ENCODE measurements around the gene ITGA2.
"Not testable (repeated sequence)": the region's sequence is repeated elsewhere in the genome, so short reads cannot be mapped to it uniquely, and the experiment has no call there.

ITGA2 gene

DNA sequence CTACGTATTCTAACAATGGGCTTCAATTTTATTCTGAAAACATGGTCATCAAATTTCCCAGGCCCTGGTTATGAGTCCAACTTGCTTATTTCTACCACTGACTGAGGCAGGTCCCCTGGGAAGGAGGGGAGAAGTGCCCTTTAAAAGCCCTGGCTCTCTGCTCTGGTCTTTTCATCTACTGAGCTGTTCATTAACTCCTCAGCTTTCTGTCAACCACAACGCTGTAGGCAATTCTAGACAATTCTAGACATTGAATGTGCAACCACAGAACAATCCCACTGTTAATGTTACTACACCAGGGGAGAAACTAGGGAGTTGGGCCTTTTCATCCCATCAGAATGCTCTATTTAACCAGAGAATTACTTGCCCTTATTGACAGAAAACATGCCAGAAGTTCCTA is 110.4 kb downstream of the ITGA2 start:
- no peak for DNase-seq (ENCODE audit: low read depth)

DNA sequence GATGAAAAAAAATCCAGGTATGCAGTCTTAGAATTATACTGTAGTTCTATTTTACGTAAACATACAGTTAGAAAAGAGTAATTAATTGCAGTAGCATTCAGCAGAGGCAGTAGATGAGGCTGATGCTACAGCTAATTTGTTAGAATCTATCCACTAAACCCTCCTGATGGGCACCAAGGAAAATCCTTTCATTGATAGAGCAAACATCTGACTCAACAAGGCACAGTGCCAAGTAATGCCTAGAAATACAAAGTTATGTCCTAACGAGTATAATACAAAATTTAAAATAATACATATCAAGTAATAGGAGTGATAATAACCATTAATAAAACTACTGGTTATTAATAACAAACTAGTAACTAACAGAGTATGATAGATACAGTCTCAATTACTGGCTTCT is 111.5 kb downstream of the ITGA2 start:
- DNase-seq (ENCODE audit: low read depth), result no peak

DNA sequence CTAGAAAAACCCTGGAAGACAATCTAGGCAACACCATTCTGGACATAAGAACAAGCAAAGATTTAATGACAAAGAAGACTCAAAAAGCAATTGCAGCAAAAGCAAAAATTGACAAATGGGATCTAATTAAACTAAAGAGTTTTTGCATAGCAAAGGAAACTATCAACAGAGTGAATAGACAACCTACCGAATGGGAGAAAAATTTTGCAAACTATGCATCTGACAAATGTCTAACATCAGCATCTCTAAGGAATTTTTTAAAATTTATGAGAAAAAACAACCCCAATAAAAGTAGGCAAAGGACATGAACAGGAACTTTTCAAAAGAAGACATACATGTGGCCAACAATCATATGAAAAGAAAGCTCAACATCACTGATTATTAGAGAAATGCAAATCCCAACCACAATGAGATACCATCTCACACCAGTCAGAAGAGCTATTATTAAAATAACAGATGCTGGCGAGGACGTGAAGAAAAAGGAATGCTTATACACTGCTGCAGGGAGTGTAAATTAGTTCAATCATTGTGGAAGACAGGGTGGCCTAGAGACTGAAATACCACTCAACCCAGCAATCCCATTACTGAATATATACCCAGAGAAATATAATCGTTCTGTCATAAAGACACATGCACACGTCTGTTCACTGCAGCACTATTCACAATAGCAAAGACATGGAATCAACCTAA is 116.6 kb downstream of the ITGA2 start:
- no peak for DNase-seq (ENCODE audit: low read depth)

DNA sequence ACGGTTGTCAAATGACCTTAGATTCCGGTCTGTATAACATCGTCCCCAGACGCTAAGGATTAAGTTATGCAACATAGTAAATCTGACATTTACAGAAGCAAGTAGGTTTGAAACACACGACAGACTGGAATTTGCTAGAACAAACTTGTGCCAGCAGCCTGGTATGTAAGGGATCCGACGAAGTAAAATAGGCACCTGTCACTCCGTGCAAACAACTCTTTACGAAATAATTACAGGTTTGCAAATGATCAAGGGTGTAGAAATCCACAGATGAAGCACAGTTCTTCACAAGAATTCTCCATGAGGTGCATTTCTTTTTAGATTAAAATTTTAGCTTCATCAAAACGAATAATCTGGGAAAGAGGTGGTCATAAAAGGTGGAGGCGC is 119.9 kb downstream of the ITGA2 start:
- DNase-seq (ENCODE audit: low read depth), result no peak

DNA sequence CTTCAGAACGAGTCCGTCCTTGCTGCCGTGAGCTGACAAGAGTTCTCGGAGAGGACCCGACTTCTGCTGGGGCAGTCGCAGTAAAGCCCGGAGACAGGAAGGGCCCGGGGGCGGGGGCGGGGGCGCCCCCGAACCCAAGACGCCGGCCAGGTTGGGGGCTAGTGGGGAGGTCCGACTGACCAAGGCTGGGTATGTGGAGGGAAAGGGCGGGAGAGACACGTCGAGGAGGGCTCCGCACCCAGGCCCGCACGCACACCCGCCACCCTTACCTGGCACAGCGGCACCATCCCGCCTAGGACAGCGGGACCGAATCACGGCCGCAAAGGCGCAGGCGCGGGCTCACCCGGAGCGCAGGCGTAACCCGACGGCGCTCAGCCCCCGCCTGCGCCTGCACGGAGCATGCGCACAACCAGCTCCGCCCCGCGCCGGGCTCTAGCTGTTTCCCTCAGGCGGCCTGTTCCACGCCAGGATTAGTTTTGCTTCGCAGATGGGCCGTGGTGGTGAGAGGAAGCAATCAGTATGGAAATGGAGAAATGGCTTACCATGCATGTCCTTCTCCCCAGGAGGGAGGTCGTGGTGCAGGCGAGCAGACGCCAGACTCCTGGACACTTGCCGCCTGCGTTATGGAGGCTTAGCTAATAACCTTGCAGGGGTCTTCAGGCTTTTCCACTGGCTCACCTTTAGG is 120.4 kb downstream of the ITGA2 start, which contains the start of gene MOCS2:
TSS of gene MOCS2 (minus strand) at position 315 of the 685 bp plus-strand sequence. CDS start 2,583 bp downstream, outside the sequence.
- DNase-seq (ENCODE audit: low read depth), result peak; percentile 84

DNA sequence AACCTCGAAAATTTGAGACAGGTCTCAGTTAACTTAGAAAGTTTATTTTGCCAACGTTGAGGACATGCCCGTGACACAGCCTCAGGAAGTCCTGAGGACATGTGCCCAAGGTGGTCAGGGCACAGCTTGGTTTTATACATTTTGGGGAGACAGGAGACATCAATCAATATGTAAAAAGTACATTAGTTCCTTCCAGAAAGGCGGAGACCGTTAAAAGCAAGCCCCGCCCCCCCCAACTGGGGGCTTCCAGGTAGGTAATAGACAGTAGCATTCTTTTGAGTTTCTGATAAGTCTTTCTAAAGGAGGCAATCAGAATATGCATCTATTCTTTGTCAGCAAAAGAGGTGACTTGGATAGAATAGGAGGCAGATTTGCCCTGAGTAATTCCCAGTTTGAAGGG is 121.0 kb downstream of the ITGA2 start:
- no peak for DNase-seq (ENCODE audit: low read depth)

DNA sequence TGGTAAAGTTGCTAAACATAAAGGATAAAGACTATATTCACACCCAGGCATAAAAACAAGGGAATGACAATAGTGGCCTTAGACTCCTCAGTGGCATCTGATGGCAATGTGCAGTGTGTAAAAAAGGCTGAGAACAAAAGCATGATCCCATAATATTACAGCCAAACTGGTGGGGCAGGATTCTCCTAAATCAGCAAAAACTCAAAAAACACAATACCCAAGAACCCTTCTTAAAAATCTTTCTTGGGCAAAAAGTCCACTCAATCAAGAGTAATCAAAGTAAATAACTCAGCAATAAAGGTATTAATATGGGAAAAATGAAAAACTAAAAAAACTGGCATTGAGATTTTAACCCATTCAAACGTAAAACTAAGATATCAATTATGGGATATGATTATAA is 122.0 kb downstream of the ITGA2 start:
- DNase-seq (ENCODE audit: low read depth), result no peak

DNA sequence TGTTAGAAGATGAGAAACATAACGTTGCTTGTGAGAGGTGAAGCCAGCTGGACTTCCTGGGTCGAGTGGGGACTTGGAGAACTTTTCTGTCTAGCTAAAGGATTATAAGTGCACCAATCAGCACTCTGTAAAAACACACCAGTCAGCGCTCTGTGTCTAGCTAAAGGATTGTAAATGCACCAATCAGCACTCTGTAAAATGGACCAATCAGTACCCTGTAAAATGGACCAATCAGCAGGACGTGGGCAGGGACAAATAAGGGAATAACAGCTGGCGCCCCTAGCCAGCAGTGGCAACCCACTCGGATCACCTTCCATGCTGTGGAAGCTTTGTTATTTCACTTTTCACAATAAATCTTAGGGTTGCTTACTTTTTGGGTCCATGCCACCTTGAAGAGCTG is 123.2 kb downstream of the ITGA2 start:
- DNase-seq (ENCODE audit: low read depth), result not testable (repeated sequence)

DNA sequence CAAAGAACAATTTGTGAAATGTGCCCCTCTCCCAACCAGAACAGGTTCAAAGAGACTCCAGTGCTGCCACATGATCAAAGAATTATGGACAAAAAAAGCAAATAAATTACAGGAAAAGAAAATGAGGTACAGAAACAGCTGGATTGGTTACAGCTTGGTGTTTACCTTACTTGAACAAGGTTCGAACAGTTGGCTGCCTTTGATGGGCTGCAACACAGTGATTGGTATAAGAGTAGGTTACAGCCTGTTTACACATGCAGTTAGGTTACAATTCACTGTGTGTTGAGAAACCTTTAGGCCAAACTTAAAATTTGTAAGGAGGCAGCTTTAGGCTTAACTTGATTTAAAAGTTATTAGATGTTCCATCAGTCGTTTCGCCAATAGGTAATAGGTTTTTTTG is 123.8 kb downstream of the ITGA2 start:
- DNase-seq (ENCODE audit: low read depth), result no peak

DNA sequence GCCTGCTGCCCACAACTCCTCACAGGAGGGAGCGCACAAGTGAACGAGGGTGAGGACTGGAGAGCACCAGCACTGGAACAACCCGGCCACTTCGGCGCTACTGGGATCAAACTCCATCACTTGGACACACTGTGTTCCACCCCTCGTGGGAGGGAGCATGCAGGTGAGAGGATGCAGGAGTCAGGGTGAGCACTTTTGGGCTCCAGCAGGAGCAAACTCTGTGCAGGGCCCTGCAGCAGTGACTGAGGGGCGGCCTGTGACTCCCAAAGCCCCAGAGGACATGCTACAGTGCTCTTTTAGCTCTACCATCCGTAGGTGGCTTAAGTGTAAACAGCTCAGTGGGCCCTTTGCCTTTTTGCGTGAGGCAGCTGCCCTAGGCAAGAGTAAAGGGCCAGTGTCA is 124.8 kb downstream of the ITGA2 start:
- no peak for DNase-seq (ENCODE audit: low read depth)

DNA sequence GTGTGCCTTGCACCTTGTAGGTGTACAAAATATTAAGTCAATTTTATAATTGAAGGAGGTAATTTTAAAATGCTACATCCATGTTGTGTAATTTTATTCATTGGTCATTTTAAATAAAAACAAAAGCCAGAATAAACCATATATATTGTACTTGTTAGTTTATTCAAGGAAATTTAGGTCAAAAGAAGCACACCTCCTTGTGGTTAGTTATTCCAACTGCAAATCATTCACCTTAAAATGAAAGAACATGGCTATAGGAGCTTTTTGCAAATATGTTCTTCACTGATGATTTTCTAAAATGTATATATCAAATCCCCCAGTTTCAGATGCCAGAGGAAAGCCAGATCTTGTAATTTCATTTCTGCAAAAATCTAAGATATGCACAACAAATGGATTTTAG is 125.8 kb downstream of the ITGA2 start:
- DNase-seq (ENCODE audit: low read depth), result peak; percentile 17

DNA sequence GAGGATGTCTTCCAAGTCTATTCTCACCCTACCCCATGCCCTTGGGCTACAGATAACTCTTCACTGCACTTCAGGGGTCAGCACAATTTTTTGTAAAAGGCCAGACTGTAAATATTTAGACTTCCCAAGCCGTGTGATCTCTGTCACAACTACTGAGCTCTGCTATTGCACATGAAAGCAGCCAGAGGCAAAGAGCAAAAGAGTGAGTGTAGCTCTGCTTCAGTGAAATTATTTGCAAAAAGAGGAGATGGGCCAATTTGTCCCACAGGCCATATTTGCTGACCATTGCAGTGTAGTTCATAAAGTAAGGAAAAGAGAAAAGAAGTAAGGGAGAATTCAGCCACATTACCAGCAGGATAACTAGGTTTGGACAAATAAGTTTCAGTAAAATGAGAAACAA is 127.4 kb downstream of the ITGA2 start:
- DNase-seq (ENCODE audit: low read depth), result no peak

DNA sequence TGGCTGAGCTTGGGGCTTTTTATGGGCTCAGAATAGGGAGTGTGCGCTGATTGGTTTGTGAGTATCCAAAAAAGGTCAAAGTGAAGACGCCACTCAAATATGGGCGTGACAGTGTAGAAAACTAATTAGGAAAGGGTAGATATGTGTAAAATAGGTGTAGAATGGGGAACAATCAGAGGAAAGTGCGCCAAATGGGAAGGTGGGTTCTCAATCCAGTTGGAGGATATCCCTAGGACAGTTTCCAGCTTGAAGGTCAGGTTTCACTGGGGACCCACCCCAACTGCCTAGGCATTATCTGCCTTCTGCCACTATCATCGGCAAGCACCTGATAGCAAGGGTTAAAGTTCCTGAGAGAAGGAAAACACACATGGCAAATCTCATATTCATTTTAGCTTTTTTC is 129.7 kb downstream of the ITGA2 start:
- DNase-seq (ENCODE audit: low read depth), result no peak

DNA sequence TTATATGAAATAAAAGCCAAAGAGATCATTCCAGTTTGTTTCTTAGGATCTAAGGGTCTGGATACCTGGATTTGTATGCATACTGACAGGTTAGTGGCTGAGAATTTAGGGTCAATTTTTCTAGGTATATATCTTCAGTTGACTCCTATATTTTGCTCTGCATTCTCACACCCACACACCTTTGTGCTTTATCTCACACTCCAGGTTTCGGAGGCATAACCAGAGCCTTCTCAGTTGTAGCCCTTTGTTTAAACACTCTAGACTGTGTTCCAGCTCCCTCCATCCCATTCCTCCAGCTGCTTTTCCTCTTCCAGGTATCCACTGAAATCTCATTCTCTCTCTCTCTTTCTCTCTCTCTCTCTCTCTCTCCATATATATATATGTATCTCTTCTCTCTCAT is 131.0 kb downstream of the ITGA2 start:
- no peak for DNase-seq (ENCODE audit: low read depth)

DNA sequence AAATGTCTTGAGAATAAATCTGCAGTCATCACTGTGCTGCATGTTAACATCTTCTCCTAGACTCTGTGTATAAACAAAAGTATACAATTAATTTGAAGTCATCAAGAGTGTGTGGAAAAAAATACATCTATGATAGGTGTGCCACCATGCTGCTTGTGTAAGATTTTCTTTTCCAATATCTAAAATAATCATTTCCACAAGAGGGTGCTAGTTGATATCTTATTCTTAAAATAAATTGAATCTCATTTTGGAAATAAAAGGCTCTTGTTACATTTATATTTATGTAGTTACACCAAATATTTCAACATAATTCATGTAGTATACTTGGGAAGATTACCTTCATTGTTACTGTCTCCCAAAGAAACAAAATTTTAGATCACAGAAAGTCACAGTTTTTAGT is 134.6 kb downstream of the ITGA2 start:
- peak; percentile 14 for DNase-seq (ENCODE audit: low read depth)

DNA sequence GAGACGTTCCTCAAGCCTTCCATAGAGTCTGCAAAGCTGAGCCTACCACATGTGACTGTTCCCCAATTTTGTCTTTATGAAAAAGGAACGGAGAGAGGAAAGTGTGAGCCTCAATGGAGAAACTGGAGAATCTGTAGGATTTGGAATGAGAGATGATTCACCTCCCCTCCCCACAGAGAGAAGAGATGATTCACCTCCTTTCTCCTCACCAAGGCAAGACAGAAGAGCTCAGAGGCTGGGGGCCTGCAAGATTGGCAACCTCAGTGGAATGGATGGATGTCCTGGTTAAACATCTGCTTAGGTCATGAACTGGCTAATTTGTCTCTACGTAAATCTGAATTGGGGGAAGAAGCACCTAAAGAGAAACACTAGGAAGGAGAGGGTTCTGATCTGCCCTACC is 137.4 kb downstream of the ITGA2 start:
- DNase-seq (ENCODE audit: low read depth), result peak; percentile 14

DNA sequence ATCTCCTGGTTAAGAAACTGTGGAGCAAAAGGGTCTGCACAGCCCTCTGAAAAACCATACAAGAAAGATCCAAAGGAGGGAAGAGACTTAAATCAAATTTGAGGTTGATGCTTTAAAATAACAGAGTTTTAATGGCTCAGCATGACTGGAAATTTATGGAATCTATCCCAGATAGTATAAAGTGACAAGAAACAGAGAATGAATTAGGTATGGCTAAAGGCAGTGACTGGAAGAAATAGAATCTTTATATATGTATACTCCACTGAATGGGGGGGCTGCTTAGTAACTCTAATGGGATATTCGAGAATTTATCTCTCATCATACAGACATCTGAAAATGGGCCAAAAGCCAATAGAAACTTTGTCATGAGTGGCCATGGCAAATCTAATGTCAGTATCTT is 138.0 kb downstream of the ITGA2 start:
- no peak for DNase-seq (ENCODE audit: low read depth)

DNA sequence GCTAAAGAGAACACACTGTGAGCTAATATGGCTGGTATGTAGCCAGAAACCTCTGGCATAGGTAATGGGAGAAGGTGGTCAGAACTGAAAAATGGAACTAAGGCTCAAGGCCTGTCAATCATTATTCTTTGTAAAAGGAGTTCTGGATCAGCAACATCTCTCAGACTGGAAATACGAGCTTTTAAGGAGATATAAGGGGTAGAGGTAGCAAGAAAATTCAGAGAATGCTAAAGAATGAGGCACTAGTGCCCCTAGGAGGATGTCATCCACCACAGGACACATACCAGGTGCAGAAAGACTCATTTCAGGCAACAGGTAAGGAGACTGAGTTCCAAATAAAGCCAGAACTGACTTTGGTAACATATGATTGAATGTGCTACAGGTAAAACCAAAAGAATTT is 139.3 kb downstream of the ITGA2 start:
- DNase-seq (ENCODE audit: low read depth), result no peak

DNA sequence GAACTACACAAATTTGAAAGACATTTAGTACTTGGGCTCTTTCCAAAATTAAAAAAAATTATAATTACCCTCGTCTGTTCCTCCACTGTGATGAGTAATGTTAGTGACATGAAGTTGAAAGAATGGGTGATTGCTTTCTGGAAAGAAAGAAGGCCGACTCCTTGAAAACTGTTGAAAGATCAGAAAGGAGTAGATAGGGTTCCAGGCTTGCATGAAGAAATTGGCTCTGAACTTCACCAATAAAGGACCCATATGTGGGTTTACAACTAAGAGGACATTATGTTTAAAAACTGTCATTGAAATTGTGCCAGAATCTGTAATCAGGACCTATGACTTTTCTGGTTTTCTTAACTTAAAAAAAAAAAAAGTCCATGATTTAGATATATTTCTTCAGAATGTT is 141.1 kb downstream of the ITGA2 start:
- DNase-seq (ENCODE audit: low read depth), result no peak

DNA sequence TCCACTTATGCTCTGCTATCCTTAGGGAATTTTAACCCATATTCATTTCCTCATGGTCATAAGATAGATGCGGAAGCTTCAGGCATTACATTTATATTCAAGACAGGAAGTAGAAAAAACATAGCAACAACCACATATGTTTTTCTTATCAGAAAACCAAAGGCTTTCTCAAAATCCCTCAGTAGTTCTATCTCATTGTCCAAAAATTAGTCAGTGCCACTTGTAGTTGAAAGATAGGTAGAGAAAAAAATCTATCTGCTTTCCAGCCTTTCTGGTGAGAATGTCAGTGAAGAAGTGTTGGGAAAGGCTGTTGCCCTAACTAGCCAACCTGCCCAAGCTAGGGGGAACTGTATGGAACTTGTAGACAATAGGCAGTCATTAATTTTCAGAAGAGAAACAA is 143.9 kb downstream of the ITGA2 start:
- DNase-seq (ENCODE audit: low read depth), result no peak
